ENCODE measurements around the gene SLC49A3. TPM values are rescaled to one million over a fixed set of nuclear protein-coding genes. Genes with fewer than 3 reads are reported as not detected.

The SLC49A3 gene
- total and polyA plus RNA-seq, 2 of the 13 experiments (the other 11 are each of a cell fraction or from before 2014, with no cell fraction given) = 0.07 to 0.17 TPM

GRCh38 chr4:658681-659667 is 30.0 kb downstream of the SLC49A3 start (continued):
- TF ChIP-seq NRL (CRISPR knock-in tag; IDR thresholded peaks at IDR 0.05; ENCODE audit: borderline replicate concordance) (no peak), ZSCAN12 (CRISPR knock-in tag; IDR thresholded peaks at IDR 0.05) (no peak), CCDC6 (CRISPR knock-in tag; IDR thresholded peaks at IDR 0.05) (no peak), MBD4 (IDR thresholded peaks at IDR 0.05; ENCODE audit: borderline replicate concordance, low read length) (no peak), DRAP1 (CRISPR knock-in tag; IDR thresholded peaks at IDR 0.05) (no peak), ZNF768 (CRISPR knock-in tag; IDR thresholded peaks at IDR 0.05) (no peak), HES4 (CRISPR knock-in tag; IDR thresholded peaks at IDR 0.05; ENCODE audit: borderline replicate concordance) (no peak), GFI1 (CRISPR knock-in tag; IDR thresholded peaks at IDR 0.05; ENCODE audit: borderline replicate concordance) (peak; percentile 40; the same call in 1 of the 2 replicates), ZNF143 (CRISPR knock-in tag; IDR thresholded peaks at IDR 0.05) (no peak), DMTF1 (CRISPR knock-in tag; IDR thresholded peaks at IDR 0.05) (no peak), ZSCAN22 (CRISPR knock-in tag; IDR thresholded peaks at IDR 0.05) (no peak), HMGA1 (CRISPR knock-in tag; conservative IDR thresholded peaks at IDR 0.05) (no peak), ARID5B (CRISPR knock-in tag; IDR thresholded peaks at IDR 0.05) (peak; percentile 58; the same call in 1 of the 2 replicates), PLSCR1 (CRISPR knock-in tag; IDR thresholded peaks at IDR 0.05; ENCODE audit: borderline replicate concordance) (no peak), HOMEZ (CRISPR knock-in tag; IDR thresholded peaks at IDR 0.05; ENCODE audit: low read depth) (no peak), ZNF230 (CRISPR knock-in tag; IDR thresholded peaks at IDR 0.05) (no peak), TBX3 (IDR thresholded peaks at IDR 0.05; ENCODE audit: borderline replicate concordance) (no peak), MTF1 (CRISPR knock-in tag; IDR thresholded peaks at IDR 0.05) (no peak)
